DMS153 treated with DMSO at 0.1 percent for 48 hours (cell line): ENCODE measurements around the gene SPTBN5.

Source experiments
- DNase-seq: peaks from one replicate; lab custom pipeline; 2025; ENCODE audit not compliant: unreplicated experiment; lab: John Stamatoyannopoulos, UW

SPTBN5 gene

GRCh38 chr15:41827290-41827879 lies 66.5 kb downstream of the SPTBN5 start:
- DNase-seq = no peak

DNA sequence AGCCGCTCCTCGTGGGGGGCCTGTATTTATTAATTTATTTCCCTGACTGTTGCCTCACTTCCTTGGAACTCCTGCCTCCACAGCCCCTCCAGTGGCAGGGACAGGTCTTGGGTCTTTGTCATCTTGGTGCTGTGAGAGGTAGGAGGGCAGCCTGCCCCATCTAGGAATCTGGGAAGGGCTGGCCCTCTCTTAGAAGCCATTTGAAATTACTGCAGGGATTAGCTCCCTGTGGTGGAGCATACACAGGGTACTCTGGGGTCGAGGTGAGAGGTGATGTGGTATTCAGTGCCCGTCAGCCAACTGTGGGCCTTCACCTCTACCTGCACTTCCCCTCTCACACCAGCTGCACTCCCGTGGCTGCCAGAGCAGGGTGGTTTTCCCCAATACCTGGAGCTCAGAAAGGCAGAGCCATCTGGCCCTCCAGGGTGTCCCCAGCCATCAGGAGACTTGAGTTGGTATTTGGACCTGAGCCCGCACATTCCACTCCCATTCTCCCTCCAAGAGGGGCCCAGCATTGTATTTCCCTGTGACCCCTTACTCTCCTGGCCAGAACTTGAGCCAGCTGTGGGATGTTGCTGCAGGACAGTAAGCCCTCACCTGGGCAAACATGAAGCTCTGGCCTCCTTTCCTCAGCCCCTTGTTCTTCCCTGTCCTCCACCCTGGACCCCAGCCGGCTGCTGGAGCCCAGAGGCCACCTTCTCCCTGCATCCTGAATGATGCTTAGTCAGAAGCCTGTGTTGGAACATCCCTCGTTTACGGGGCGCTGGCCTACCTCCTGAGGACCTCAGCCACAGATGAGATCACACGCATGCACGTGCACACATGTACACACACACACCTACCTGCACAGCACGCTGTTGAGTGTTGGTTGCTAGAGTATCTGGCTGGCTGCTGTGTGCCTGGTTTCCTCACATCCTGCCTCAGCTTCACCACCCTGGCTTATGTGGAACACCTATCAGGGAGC lies 68.0 kb downstream of the SPTBN5 start:
- no peak for DNase-seq

- no peak for DNase-seq
Observed at GRCh38 chr15:41825145-41825544, 68.7 kb downstream of the SPTBN5 start.

- DNase-seq = no peak
Observed at GRCh38 chr15:41824062-41824745, 69.6 kb downstream of the SPTBN5 start.

GRCh38 chr15:41823502-41823901 lies 70.4 kb downstream of the SPTBN5 start:
- DNase-seq = no peak

DNA sequence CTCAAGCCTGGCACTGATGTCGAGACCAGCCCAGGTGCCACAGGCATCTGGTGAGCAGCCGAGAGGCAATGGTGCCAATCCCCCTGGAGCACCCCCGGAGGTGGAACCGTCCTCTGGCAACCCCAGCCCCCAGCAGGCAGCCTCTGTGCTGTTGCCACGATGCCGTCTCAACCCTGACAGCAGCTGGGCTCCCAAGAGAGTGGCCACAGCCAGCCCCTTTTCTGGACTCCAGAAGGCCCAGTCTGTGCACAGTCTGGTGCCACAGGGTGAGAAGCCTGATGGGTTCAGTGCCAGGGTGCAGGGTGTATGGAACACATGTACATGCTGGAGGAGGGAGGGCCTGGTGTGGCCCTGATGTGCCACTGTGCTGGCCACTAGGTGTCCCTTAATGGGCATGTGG lies 70.9 kb downstream of the SPTBN5 start:
- no peak for DNase-seq

DNA sequence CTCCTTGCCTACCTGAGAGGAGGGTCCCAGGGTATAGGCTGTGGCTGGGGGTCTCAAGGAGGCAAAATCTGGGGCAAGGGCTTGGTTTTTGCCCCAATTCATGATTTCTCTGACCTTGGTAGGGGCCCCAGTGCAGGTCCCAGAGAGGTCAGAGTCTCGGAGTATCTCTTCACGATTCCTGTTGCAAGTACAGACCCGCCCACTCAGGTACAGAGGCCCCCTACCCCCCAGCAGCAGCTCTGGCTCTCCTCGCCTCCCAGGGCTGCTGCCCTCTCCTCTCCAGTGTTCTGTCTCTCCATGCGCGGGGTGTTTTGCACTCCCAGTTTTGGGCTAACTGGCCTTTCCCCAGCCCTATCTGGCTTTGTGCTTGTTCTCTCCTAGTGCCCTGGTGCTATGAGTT lies 71.4 kb downstream of the SPTBN5 start:
- DNase-seq = no peak

GRCh38 chr15:41821831-41822230 lies 72.0 kb downstream of the SPTBN5 start:
- no peak for DNase-seq

GRCh38 chr15:41820791-41821423 lies 72.9 kb downstream of the SPTBN5 start:
- no peak for DNase-seq

DNA sequence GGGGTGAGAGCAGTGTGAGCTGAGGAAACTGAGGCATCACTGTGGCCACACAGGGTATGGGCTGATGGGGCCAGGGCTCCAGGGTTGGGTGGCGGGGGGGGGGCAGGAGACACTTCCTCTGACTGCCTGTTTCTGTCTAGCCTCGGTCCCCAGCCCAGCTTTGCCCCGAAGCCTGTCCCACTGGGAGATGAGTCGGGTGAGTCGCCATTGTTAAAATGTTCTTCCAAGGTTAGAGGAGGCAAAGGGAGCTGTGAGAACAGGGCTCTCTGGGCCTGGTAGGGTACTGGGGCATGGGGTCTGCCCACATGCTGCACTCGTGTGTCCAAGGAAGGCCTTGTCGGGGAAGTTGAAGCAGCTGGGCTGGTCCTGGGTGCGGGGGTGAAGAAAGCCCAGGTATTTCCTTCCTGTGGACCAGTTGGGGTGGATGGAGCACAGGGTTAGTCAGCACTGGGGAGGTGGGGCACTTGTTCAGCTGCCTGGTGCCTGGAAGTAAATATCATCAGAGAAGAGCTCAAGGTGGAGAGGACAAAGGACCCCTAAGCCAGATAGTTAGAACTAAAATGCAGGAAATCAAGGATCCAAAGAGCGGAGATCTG lies 74.3 kb downstream of the SPTBN5 start:
- DNase-seq = no peak

GRCh38 chr15:41817781-41818180 lies 76.1 kb downstream of the SPTBN5 start:
- no peak for DNase-seq

DNA sequence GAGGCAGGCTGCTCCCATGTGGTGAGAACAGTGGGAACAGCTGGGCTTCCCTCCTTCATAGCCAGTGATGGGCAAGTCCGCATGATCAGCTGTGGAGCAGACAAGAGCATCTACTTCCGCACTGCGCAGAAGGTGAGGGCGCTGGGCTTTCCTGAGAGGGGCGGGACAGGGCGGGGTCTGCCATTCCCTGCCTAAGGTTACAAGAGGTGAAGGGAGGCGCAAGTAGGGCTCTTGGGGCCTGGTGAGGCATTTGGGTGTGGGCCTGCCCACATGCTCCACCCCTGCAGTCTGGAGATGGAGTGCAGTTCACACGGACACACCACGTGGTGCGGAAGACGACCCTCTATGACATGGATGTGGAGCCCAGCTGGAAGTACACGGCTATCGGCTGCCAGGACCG lies 76.5 kb downstream of the SPTBN5 start:
- DNase-seq = no peak

DNA sequence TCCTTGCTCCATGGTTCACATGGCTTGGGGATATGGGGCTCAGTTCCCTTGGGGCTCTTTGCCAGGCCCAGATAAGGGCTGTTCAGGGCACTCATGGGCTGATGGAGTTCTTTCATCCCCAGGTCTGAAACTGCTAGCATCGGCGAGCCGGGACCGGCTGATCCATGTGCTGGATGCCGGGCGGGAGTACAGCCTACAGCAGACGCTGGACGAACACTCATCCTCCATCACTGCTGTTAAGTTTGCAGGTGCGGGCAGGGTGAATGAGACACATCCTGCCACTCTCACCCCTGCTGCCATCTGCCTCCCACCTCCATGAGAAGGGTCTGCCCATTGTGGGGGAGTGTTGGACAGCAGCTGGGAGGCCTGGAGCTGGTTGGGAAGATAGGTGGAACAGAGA lies 77.1 kb downstream of the SPTBN5 start:
- no peak for DNase-seq

GRCh38 chr15:41814534-41814933 lies 79.3 kb downstream of the SPTBN5 start:
- no peak for DNase-seq

- no peak for DNase-seq
Observed at GRCh38 chr15:41813426-41813825, 80.4 kb downstream of the SPTBN5 start.

GRCh38 chr15:41812820-41813375 lies 81.0 kb downstream of the SPTBN5 start:
- no peak for DNase-seq

DNA sequence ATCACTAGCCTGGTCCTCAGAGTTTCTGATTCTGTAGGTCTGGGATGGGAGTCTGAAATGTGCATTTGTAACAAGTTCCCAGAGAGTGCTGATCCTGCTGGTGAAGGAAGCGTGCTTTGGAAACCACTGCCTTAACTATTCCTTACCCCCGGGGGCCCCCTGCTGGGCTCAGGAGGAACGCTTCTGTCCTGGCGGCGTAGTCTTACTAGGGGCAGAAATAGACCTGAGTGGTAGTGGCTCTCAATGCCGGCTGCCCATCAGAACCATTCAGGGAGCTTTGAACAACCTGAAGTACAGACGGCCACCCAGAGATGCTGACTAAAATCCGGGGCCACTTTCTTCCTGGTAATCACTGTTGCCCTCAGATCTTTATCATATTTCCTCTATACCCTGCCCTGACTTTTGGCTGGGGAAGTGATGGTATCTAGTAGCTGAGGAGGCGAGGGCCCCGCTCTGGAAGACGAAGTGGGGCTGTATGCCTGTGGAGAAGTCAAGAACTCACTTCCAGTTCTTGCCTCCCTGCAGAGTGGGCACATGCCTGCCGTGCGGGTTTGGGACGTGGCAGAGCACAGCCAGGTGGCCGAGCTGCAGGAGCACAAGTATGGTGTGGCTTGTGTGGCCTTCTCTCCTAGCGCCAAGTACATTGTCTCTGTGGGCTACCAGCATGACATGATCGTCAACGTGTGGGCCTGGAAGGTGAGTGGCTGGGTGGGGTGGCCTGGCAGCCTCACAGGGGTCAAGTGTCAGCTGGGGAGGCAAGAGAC lies 82.2 kb downstream of the SPTBN5 start:
- DNase-seq = peak; percentile 14

DNA sequence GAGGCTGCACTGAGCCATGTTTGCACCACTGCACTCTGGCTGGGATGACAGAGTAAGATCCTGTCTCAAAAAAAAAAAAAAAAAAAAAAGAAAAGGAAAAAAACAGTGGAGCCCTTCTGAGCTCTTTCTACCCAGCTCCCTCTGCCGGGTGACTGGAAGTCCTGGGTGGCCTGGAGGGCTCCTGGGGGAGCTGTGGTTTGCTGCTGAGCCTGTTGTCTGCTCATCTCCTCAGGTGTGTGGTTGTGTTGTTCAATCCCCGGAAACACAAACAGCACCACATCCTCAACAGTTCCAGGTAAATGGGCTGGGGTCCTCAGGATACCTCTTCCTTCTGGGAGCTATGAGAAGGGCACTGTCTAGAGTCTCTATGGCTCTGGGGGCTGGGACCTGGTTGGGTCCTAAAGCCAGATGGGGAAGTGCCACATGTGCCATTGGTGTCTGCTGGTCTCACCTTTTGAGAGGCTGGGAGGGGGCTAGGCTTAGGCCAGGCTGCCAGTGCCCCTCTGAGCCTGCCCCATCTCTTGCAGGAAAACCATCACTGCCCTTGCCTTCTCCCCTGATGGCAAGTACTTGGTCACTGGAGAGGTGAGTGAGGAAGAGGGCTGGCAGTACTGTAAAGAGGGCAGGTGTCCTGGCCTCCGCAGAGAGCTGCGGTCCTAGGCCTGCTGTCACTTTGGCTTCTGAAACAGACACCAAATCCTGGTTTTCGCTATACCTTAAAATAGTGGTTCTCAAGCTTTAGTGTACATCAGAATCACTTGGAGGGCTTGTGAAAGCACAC lies 83.0 kb downstream of the SPTBN5 start:
- no peak for DNase-seq

DNA sequence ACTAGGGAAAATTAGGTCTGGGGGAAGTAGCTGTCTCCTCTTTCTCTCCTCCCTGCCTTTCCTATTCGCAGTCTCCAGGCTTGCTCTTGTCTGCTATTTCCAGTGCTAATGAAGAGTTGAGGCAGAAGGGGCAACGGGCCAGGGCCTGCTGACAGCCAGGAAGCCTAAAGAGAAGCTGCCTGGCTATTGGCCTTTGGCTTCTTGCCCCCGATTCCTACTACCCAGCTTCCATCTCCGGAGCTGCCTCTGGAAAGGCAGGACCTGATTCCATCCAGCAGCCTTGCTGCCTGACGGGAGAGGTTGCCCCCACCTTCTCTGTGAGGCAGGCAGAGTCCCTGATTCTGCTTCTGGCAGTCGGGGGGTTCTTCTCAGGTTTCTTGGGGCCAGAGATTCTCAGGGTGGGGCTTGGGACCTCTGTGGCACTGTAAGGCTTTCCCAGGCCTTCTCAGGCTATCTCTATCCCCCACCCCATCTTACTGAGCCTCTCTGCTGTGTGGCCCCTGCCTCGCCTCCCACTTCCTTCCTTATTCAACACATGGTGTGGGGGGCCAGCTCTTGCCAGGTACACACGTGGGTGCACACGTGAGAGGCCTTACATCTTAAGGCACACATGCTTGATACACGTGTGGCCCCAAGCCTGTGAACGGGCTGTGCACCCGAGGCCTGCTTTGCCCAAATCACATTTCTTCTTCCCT lies 84.2 kb downstream of the SPTBN5 start:
- DNase-seq = no peak
